Upper lobe of left lung (tissue), 6 donors: Measurements from ENCODE around the gene MAP3K9. TPM values are rescaled to one million over a fixed set of nuclear protein-coding genes. Genes with fewer than 3 reads are reported as not detected.
A peak's percentile ranks its signal among the peaks of the same experiment; 100 is the strongest.

Experiments
- ATAC-seq, 2 donors: fragments of 200-7000 bp; cut with Tn5 transposase; one replicate each; pipeline ENCODE4 v1.9.1; 2022; ENCODE audit warnings: mild to moderate bottlenecking in 2 of 2, moderate library complexity in 2 of 2; ENCODE audit not compliant: low FRiP score in 2 of 2
- DNase-seq, 2 donors: peaks; one replicate each; pipeline ENCODE4 v3.0.0-alpha.2; 2019 to 2020
- H3K27ac ChIP-seq, 4 donors: fragments of 200-600 bp; sonication (generic); one replicate each; pipeline ENCODE4 v1.5.1; 2016 to 2019
- H3K27me3 ChIP-seq, 4 donors: fragments of 200-600 bp; sonication (generic); one replicate each; pipeline ENCODE4 v1.5.1; 2017 to 2019
- H3K36me3 ChIP-seq, 4 donors: fragments of 200-600 bp; sonication (generic); one replicate each; pipeline ENCODE4 v1.5.1; 2016 to 2019
- H3K4me1 ChIP-seq, 4 donors: fragments of 200-600 bp; sonication (generic); one replicate each; pipeline ENCODE4 v1.5.1; 2018 to 2019
- H3K4me3 ChIP-seq, 4 donors: fragments of 200-600 bp; sonication (generic); one replicate each; pipeline ENCODE4 v1.5.1; 2017 to 2019; ENCODE audit warnings: mild to moderate bottlenecking in 2 of 4, moderate library complexity in 1 of 4
- H3K9me3 ChIP-seq, 4 donors: fragments of 200-600 bp; sonication (generic); one replicate each; pipeline ENCODE4 v1.5.1; 2018 to 2019
- CTCF ChIP-seq, 6 experiments: fragments of 450-650 bp in 4 of 6; fragments of 200-600 bp in 2 of 6; sonication (generic) in 2 of 6; IDR thresholded peaks; one replicate each; pipeline ENCODE4 v1.5.1; 2016 to 2019; ENCODE audit warnings: antibody characterized with exemption in 6 of 6
- EP300 ChIP-seq, 4 donors: sonication (generic); formaldehyde crosslinking; IDR thresholded peaks; one replicate each; pipeline ENCODE4 v1.5.1; 2017; ENCODE audit warnings: antibody characterized with exemption in 4 of 4, control low read depth in 2 of 4
- POLR2A ChIP-seq, 4 donors: fragments of 450-650 bp; IDR thresholded peaks; one replicate each; pipeline ENCODE4 v1.5.1; 2016 to 2017; ENCODE audit warnings: antibody characterized with exemption in 4 of 4, mild to moderate bottlenecking in 2 of 4
- POLR2AphosphoS5 ChIP-seq, 2 donors: sonication (generic); formaldehyde crosslinking; IDR thresholded peaks; one replicate each; pipeline ENCODE4 v1.5.1; 2017; ENCODE audit warnings: antibody characterized with exemption in 2 of 2
- WGBS, 2 donors: methylation state at CpG; one replicate each; pipeline ENCODE4 v1.1.5; 2017 to 2018; 5-methylcytosine and 5-hydroxymethylcytosine counted together
- total RNA-seq, 6 donors: library from RNA; depleted of rRNA in 4 of 6; stranded (reverse); fragments of >200 nt in 4 of 6; gene quantifications; one replicate each; pipeline versions ENCODE4 v1.1.0 to v1.2.1, GENCODE V29; 2016 to 2021
- donor health status: DM: no; HTN: no; CAD: no; lungs with moderate emphysema.
- donor health status: DM: no; HTN: yes; CAD: no; lungs with severe emphysema.

Gene MAP3K9
- total RNA-seq, 6 donors from 2014 or later: 7.6 to 14.5 (median 11.2) TPM

- WGBS, 2 donors: 92 to 94% methylated on average over 13 to 14 of the region's 14 CpGs
- Histone ChIP-seq H3K4me1 (no peaks in the 10 kb centered on the region), H3K4me3 (no peak overlapping the region), H3K9me3 (no peaks in the 10 kb centered on the region), H3K27me3 (no peaks in the 10 kb centered on the region), H3K27ac (no peak overlapping the region), H3K36me3 (peaks cover 0 to 5% (median 0%) of the 10 kb centered on the region in 4 donors)
- no peak for ATAC-seq
- TF ChIP-seq CTCF (IDR thresholded peaks at IDR 0.05): no peak
- no peak for TF ChIP-seq POLR2A (IDR thresholded peaks at IDR 0.05)
- no peak for TF ChIP-seq EP300 (IDR thresholded peaks at IDR 0.05)
- no peak for TF ChIP-seq POLR2AphosphoS5 (IDR thresholded peaks at IDR 0.05)
- peak in 1 of 2 donors; percentile 53 for DNase-seq
Measured at GRCh38 chr14:70742316-70742715, 67.0 kb downstream of the MAP3K9 start.

GRCh38 chr14:70741482-70741881 lies 67.8 kb downstream of the MAP3K9 start:
- Histone ChIP-seq H3K9me3 (no peaks in the 10 kb centered on the region), H3K36me3 (peaks cover 0 to 5% (median 0%) of the 10 kb centered on the region in 4 donors), H3K27me3 (no peaks in the 10 kb centered on the region), H3K4me3 (no peak overlapping the region), H3K4me1 (no peaks in the 10 kb centered on the region), H3K27ac (no peak overlapping the region)
- WGBS, 2 donors: 84 to 86% methylated on average over 6 of the region's 6 CpGs
- DNase-seq: peak in 1 of 2 donors; percentile 15
- TF ChIP-seq EP300 (IDR thresholded peaks at IDR 0.05) (no peak), POLR2A (IDR thresholded peaks at IDR 0.05) (no peak), CTCF (IDR thresholded peaks at IDR 0.05) (no peak), POLR2AphosphoS5 (IDR thresholded peaks at IDR 0.05) (no peak)
- no peak for ATAC-seq

- Histone ChIP-seq H3K27ac (no peak overlapping the region), H3K27me3 (no peaks in the 10 kb centered on the region), H3K4me3 (no peak overlapping the region), H3K9me3 (no peaks in the 10 kb centered on the region), H3K36me3 (peaks cover 0 to 20% (median 2%) of the 10 kb centered on the region in 4 donors), H3K4me1 (no peaks in the 10 kb centered on the region)
- no peak for DNase-seq
- WGBS, 2 donors: 58% methylated on average over 4 of the region's 4 CpGs; no CpG with 5 or more reads in 1 of the 2 donors
- ATAC-seq: no peak
- no peak for TF ChIP-seq CTCF (IDR thresholded peaks at IDR 0.05)
- no peak for TF ChIP-seq POLR2AphosphoS5 (IDR thresholded peaks at IDR 0.05)
- no peak for TF ChIP-seq EP300 (IDR thresholded peaks at IDR 0.05)
- no peak for TF ChIP-seq POLR2A (IDR thresholded peaks at IDR 0.05)
Measured at GRCh38 chr14:70735043-70735442, 74.3 kb downstream of the MAP3K9 start.

GRCh38 chr14:70731447-70732239 lies 77.7 kb downstream of the MAP3K9 start:
- WGBS, 2 donors: 79 to 80% methylated on average over 7 of the region's 7 CpGs
- ATAC-seq: no peak

More at GRCh38 chr14:70731447-70732239, 77.7 kb downstream of the MAP3K9 start:
- no peak overlapping the region for H3K4me3 ChIP-seq
- H3K9me3 ChIP-seq: no peaks in the 10 kb centered on the region
- no peak for DNase-seq
- H3K27me3 ChIP-seq: no peaks in the 10 kb centered on the region
- no peak overlapping the region for H3K27ac ChIP-seq
- H3K4me1 ChIP-seq: no peaks in the 10 kb centered on the region
- TF ChIP-seq POLR2A (IDR thresholded peaks at IDR 0.05) (no peak), CTCF (IDR thresholded peaks at IDR 0.05) (no peak), EP300 (IDR thresholded peaks at IDR 0.05) (no peak), POLR2AphosphoS5 (IDR thresholded peaks at IDR 0.05) (no peak)
- peaks cover 0 to 22% (median 4%) of the 10 kb centered on the region in 4 donors for H3K36me3 ChIP-seq
